SK-N-SH (cell line): ENCODE measurements around the gene C2CD4D.

ENCODE experiments used
- EP300 ChIP-seq, 2 experiments: IDR thresholded peaks; 2 replicates each; pipeline versions ENCODE4 v1.4.0 to v1.6.1; 2012; ENCODE audit warnings: borderline replicate concordance in 1 of 2, low read depth in 1 of 2, low read length in 1 of 2
- EZH2phosphoT487 ChIP-seq: fragments of 200-600 bp; sonication (generic); IDR thresholded peaks from 2 replicates; pipeline ENCODE4 v1.6.1; 2017; ENCODE audit warnings: low read depth, mixed run types, mild to moderate bottlenecking, antibody characterized with exemption, moderate library complexity, borderline replicate concordance
- FOXM1 ChIP-seq: IDR thresholded peaks from 2 replicates; pipeline ENCODE4 v1.4.0; 2012; ENCODE audit warnings: low read depth, mild to moderate bottlenecking
- MXI1 ChIP-seq: IDR thresholded peaks from 2 replicates; pipeline ENCODE4 v1.6.1; 2012; ENCODE audit warnings: mild to moderate bottlenecking, low read depth, low read length, improper control_type of control experiment
- POLR2AphosphoS5 ChIP-seq: IDR thresholded peaks from 2 replicates; pipeline ENCODE4 v1.6.1; 2012; ENCODE audit warnings: low read depth, low read length
- RAD21 ChIP-seq: IDR thresholded peaks from 2 replicates; pipeline ENCODE4 v1.6.1; 2012; ENCODE audit warnings: mild to moderate bottlenecking, low read length
- RFX5 ChIP-seq: IDR thresholded peaks from 2 replicates; pipeline ENCODE4 v1.6.1; 2012; ENCODE audit warnings: mild to moderate bottlenecking, improper control_type of control experiment, low read length
- TEAD4 ChIP-seq: IDR thresholded peaks from 2 replicates; pipeline ENCODE4 v1.4.0; 2012; ENCODE audit warnings: mild to moderate bottlenecking, borderline replicate concordance; ENCODE audit not compliant: insufficient read depth
- YY1 ChIP-seq: IDR thresholded peaks from 2 replicates; pipeline ENCODE4 v1.4.0; 2012; ENCODE audit warnings: low read depth, mild to moderate bottlenecking
- TF ChIP-seq, protein P1 (sequence below): fragments of 200-600 bp; sonication (generic); IDR thresholded peaks from 2 replicates; pipeline ENCODE4 v1.6.1; 2017; ENCODE audit warnings: antibody characterized with exemption, mild to moderate bottlenecking, moderate library complexity
- TF ChIP-seq, protein P2 (sequence below): IDR thresholded peaks from 2 replicates; pipeline ENCODE4 v1.6.1; 2012; ENCODE audit warnings: mild to moderate bottlenecking, low read depth, low read length, moderate library complexity
- TF ChIP-seq, protein P3 (sequence below): IDR thresholded peaks from 2 replicates; pipeline ENCODE4; 2012

DNA sequence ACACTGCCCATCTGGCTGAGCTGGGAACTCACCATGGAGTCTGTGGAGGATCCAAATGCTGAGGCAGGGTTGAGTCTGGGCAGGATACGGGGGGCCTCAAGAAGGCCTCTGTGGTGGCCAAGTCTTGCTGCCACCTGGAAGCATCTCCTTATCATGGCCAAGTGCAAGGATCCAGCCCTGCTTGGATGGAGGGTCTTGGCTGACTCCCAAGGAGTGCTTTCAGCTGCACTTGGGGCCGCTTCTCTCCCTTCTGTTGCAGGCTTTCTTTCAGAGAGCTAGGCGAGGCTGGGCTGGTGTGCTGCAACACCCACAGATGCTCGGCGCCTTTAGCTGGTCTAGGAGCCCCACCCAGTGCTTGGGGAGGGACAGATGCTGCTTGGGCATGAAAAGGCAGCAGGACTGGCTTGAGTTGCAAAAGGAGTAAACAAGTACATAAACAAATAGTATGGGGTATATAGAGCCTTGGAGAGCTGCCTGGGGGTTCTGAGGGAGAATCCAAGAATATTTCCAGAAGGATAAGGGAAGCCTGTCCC is 13.9 kb upstream of the C2CD4D start, which contains the start of gene THEM5:
- TF ChIP-seq, protein P1, sequence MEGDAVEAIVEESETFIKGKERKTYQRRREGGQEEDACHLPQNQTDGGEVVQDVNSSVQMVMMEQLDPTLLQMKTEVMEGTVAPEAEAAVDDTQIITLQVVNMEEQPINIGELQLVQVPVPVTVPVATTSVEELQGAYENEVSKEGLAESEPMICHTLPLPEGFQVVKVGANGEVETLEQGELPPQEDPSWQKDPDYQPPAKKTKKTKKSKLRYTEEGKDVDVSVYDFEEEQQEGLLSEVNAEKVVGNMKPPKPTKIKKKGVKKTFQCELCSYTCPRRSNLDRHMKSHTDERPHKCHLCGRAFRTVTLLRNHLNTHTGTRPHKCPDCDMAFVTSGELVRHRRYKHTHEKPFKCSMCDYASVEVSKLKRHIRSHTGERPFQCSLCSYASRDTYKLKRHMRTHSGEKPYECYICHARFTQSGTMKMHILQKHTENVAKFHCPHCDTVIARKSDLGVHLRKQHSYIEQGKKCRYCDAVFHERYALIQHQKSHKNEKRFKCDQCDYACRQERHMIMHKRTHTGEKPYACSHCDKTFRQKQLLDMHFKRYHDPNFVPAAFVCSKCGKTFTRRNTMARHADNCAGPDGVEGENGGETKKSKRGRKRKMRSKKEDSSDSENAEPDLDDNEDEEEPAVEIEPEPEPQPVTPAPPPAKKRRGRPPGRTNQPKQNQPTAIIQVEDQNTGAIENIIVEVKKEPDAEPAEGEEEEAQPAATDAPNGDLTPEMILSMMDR, result no peak
- TF ChIP-seq, protein P2, sequence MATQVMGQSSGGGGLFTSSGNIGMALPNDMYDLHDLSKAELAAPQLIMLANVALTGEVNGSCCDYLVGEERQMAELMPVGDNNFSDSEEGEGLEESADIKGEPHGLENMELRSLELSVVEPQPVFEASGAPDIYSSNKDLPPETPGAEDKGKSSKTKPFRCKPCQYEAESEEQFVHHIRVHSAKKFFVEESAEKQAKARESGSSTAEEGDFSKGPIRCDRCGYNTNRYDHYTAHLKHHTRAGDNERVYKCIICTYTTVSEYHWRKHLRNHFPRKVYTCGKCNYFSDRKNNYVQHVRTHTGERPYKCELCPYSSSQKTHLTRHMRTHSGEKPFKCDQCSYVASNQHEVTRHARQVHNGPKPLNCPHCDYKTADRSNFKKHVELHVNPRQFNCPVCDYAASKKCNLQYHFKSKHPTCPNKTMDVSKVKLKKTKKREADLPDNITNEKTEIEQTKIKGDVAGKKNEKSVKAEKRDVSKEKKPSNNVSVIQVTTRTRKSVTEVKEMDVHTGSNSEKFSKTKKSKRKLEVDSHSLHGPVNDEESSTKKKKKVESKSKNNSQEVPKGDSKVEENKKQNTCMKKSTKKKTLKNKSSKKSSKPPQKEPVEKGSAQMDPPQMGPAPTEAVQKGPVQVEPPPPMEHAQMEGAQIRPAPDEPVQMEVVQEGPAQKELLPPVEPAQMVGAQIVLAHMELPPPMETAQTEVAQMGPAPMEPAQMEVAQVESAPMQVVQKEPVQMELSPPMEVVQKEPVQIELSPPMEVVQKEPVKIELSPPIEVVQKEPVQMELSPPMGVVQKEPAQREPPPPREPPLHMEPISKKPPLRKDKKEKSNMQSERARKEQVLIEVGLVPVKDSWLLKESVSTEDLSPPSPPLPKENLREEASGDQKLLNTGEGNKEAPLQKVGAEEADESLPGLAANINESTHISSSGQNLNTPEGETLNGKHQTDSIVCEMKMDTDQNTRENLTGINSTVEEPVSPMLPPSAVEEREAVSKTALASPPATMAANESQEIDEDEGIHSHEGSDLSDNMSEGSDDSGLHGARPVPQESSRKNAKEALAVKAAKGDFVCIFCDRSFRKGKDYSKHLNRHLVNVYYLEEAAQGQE, result no peak
- no peak for TF ChIP-seq TEAD4
- TF ChIP-seq RFX5, result no peak
- no peak for TF ChIP-seq YY1
- TF ChIP-seq RAD21, result no peak
- TF ChIP-seq EZH2phosphoT487, result no peak
- TF ChIP-seq, protein P3, sequence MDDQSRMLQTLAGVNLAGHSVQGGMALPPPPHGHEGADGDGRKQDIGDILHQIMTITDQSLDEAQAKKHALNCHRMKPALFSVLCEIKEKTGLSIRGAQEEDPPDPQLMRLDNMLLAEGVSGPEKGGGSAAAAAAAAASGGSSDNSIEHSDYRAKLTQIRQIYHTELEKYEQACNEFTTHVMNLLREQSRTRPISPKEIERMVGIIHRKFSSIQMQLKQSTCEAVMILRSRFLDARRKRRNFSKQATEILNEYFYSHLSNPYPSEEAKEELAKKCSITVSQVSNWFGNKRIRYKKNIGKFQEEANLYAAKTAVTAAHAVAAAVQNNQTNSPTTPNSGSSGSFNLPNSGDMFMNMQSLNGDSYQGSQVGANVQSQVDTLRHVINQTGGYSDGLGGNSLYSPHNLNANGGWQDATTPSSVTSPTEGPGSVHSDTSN, result no peak
- TF ChIP-seq EP300 (IDR thresholded peaks at IDR 0.05; ENCODE audit: borderline replicate concordance in 1 of 2, low read depth in 1 of 2, low read length in 1 of 2), result no peak
- TF ChIP-seq FOXM1, result no peak
- TF ChIP-seq POLR2AphosphoS5, result no peak
- no peak for TF ChIP-seq MXI1
